ENCODE measurements around the gene DHX16.

DNA sequence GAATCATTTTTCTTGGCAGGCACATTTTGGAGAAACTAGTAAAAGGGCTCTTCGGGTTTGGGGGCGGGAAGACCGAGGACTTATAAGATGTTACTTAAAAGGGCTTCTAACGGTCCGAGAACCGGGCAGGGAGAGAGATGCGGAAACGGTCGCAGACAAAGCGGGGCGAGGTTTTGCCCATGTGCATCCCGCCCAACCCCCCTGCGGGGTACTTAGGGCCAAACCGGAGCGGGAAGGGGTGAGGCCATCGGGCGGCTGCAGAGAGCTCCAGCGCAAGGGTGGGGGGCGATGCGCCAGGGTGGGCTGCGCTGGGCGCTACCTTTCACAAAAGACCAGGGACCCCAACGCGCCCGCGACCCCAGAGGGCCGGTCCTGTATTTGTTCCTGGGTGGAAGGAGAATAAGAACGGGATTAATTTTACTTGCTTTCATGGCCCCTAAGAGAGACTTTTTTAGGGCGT lies 48.0 kb upstream of the DHX16 start:
- TF ChIP-seq, protein P1, sequence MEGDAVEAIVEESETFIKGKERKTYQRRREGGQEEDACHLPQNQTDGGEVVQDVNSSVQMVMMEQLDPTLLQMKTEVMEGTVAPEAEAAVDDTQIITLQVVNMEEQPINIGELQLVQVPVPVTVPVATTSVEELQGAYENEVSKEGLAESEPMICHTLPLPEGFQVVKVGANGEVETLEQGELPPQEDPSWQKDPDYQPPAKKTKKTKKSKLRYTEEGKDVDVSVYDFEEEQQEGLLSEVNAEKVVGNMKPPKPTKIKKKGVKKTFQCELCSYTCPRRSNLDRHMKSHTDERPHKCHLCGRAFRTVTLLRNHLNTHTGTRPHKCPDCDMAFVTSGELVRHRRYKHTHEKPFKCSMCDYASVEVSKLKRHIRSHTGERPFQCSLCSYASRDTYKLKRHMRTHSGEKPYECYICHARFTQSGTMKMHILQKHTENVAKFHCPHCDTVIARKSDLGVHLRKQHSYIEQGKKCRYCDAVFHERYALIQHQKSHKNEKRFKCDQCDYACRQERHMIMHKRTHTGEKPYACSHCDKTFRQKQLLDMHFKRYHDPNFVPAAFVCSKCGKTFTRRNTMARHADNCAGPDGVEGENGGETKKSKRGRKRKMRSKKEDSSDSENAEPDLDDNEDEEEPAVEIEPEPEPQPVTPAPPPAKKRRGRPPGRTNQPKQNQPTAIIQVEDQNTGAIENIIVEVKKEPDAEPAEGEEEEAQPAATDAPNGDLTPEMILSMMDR (IDR thresholded peaks at IDR 0.05), result no peak
- TF ChIP-seq FOXP1 (CRISPR knock-in tag; IDR thresholded peaks at IDR 0.05; ENCODE audit: borderline replicate concordance) (no peak), ZNF416 (CRISPR knock-in tag; IDR thresholded peaks at IDR 0.05) (peak; percentile 83; the same call in 1 of the 2 replicates), TCF7 (CRISPR knock-in tag; IDR thresholded peaks at IDR 0.05; ENCODE audit: low read depth) (no peak), NR2C2 (CRISPR knock-in tag; IDR thresholded peaks at IDR 0.05) (no peak), SP1 (CRISPR knock-in tag; conservative IDR thresholded peaks at IDR 0.05) (no peak), RELA (CRISPR knock-in tag; IDR thresholded peaks at IDR 0.05; ENCODE audit: borderline replicate concordance) (no peak), PRRX2 (CRISPR knock-in tag; IDR thresholded peaks at IDR 0.05) (peak; percentile 32; the same call in 1 of the 2 replicates), USF1 (CRISPR knock-in tag; IDR thresholded peaks at IDR 0.05) (no peak)
- TF ChIP-seq, protein P2, sequence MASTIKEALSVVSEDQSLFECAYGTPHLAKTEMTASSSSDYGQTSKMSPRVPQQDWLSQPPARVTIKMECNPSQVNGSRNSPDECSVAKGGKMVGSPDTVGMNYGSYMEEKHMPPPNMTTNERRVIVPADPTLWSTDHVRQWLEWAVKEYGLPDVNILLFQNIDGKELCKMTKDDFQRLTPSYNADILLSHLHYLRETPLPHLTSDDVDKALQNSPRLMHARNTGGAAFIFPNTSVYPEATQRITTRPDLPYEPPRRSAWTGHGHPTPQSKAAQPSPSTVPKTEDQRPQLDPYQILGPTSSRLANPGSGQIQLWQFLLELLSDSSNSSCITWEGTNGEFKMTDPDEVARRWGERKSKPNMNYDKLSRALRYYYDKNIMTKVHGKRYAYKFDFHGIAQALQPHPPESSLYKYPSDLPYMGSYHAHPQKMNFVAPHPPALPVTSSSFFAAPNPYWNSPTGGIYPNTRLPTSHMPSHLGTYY (CRISPR knock-in tag; IDR thresholded peaks at IDR 0.05), result peak; percentile 49; the same call in 1 of the 2 replicates
